Renal cortical epithelial cell (primary cell): ENCODE results near the gene RNF112. TPM values are rescaled to one million over a fixed set of nuclear protein-coding genes. Genes with fewer than 3 reads are reported as not detected.

Experiments
- DNase-seq: peaks from one replicate; pipeline ENCODE4 v3.0.0-alpha.2; 2011; ENCODE audit warnings: low read depth
- total RNA-seq: library from RNA; depleted of rRNA; stranded (reverse); fragments of >200 nt; gene quantifications from 2 replicates; pipeline ENCODE4 v1.2.3, GENCODE V29; 2014

The RNF112 gene
- not detected in 2 replicates for total RNA-seq

DNA sequence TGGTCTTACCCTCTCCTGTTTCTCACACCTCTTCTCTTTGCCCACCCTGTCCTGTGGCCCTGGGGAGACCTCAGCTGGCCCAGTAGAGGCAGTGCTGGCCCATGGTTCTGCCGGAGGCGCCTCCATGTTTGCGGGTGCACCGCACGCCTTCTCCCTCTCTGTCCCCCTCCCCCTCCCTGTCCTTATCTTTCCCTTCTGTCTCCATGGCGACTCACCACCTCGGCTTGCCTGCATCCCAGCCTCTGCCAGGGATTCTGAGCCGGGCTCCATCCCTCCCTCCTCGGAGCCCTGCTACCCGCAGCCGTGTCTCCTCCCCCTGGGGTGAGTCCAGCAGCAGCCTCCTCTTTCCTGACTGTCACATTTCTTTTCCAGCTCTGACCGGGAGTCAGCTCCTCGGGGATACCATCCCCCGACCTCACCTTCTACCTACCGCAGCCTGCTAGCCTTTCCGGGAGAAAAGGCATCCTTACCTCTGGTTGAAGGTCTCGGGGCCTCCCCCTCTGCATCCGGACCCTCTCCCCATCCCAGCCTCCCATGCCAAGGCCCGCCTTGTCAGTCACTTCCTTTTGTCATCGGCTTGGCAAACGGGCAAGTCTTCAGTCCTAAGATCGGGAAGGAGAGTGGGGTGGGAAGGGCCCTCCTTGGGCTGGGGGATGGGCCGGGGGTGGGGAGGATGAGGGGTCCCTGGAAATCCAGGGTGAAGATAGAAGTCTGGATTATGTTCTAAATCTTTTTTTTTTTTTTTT is at the start of gene RNF112:
TSS of gene RNF112 (plus strand) at position 358 of the 746 bp plus-strand sequence. CDS start at position 535, 177 bp downstream.
- DNase-seq, result no peak

DNA sequence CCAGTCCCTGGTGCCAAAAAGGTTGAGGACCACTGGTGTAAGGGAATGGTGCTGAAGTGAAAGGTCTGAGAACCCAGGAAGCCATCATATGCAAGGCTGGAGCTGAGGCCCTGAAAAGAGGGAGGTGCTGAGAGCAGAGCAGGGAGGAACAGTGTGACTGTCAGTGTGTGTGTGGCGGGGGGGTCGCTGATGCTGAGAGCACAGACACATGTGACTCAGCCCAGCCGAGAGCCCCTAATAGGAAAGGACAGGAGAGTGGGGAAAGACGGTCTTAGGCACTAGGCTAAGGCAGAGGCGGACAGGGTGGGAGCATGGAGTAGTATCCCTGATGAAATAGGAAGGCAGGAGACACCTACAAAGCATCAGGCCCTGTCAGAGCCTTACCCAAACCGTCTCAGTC is 49.7 kb upstream of the RNF112 start:
- DNase-seq, result no peak

- no peak for DNase-seq
Observed at GRCh38 chr17:19361944-19362276, 49.1 kb upstream of the RNF112 start.

- DNase-seq, result peak; percentile 76
Observed at GRCh38 chr17:19362277-19363113, 48.5 kb upstream of the RNF112 start, which contains the start of gene B9D1. Gene B9D1 (minus strand): TSS chr17:19362723. CDS start chr17:19362569, 154 bp downstream.

- no peak for DNase-seq
Observed at GRCh38 chr17:19363114-19363438, 48.0 kb upstream of the RNF112 start.

DNA sequence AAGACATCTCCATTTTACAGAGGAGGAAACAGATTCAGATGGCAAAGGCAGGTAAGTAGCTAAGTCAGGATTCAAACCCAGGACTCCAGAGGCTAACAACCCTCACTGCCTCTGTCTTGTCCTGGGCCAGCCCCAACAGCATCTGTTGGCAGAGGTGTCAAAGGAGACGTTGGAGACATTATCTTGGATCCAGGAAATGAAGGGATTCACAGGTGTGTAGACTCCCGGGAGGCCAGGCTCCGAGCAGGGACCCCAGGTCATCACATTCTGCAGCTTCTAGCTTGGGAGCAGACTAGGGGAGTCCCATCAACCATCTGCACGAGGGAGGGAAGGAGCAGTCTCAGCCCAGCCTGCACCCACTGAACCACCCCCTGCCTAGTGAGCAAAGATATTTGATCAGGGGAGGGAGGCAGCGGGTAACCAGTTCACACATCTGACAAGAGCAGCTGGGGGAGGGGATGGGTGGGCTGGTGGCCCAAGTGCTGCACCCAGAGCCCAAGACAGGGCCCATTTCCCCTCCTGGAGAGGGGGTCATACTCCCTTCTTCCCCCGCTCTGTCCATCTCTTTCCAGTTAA is 47.5 kb upstream of the RNF112 start:
- no peak for DNase-seq

- DNase-seq, result peak; percentile 59
Observed at GRCh38 chr17:19364699-19365498, 46.1 kb upstream of the RNF112 start.

GRCh38 chr17:19365499-19365817 is 45.6 kb upstream of the RNF112 start:
- DNase-seq, result no peak

DNA sequence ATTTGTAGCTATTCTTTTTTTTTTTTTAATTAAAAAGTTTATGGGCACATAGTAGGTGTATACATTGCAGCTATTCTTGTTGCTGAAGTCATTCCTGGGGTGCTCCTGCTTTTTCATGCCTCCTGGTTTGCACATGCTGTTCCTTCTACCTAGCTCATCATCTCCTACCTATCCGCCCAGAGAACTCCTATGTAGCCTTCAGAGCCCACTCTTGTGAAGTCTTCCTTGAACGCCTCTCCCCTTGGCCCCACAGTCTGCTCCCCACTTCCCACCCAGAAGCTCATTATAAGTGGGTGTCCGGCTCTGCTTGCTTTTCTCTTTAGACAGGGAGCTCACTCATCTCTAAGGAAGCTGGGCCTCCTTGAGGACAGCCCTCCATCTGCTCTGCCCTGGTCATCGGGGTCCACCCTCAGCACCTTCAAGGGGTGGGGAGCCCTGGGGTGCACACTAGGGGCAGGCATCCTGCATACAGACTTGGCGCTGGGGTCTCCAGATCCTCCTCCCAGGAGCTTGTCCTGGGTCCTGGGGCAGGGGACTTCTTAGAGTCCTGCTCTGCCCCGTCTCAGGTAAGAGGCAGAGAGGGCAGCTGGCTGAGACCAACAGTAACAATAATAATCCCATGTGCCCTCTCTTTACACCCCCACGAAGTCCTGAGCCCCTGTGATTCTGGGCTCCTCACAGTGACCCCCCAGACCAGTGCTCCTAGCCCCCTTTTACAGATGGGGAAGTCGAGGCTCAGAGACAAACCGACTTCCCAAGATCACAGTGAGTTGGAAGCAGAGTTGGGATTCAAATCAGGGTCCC is 45.0 kb upstream of the RNF112 start:
- DNase-seq, result no peak

- no peak for DNase-seq
Observed at GRCh38 chr17:19366637-19366972, 44.4 kb upstream of the RNF112 start.

DNA sequence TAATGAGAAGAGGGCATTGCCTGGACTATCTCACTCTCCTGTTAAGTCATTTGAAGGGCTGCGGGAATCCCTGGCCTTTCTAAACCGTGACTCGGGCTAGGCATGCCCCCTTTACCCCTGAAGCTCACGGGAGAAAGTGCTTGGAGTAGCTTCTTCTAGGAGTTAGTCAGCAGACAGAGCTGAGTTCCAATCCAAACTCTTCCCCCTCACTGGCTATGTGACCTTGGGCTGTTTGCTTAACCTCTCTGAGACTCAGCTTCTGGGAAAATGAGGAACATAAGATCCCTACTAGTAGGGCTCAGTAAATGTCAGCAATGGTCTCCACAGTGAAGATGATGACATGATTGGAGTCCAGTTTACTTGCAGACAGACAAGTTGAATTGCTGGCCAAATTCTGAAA is 42.8 kb upstream of the RNF112 start:
- DNase-seq, result no peak

- DNase-seq, result no peak
Observed at GRCh38 chr17:19369107-19369778, 41.8 kb upstream of the RNF112 start.

GRCh38 chr17:19369846-19370492 is 41.1 kb upstream of the RNF112 start:
- DNase-seq, result no peak

DNA sequence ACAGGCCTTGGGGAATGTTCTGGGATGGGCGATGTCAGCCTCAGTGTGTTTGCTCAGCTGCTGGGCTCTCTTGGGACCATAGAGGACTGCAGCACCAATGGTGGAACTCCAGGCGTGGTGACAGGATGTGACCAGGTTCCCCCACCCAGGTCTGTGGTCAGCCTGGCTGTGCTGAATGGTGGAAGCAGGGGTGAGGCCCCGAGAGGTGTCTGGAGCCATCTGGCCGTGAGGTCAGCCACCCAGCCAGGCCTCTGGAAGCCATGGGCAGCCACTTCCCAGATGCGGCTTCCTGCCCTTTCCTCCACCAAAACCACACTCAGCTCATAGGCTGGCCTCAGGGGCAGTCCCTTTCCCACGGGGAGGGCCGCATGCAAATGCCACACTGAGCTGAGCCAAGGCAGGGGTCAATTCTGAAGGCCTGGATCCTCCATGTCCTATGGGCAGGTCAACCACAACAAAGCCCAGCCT is 40.5 kb upstream of the RNF112 start:
- no peak for DNase-seq

- no peak for DNase-seq
Observed at GRCh38 chr17:19371259-19372010, 39.6 kb upstream of the RNF112 start.

DNA sequence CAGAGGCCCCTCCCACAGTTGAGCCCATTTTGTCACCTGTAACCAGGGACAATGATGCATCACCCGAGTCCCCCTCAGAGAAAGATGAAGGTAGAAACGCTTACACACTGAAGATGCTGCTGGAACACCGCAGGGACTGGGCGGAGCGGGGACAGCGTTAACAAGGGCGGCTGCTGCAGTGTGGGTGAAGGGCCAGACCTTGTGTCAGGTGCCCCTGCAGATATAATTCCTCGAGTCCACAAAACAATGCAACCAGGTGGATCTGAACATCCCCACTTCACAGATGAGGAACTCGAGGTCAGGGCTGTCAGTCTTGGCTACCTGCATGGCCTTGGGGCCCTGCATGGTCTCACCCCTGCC is 39.0 kb upstream of the RNF112 start:
- no peak for DNase-seq

DNA sequence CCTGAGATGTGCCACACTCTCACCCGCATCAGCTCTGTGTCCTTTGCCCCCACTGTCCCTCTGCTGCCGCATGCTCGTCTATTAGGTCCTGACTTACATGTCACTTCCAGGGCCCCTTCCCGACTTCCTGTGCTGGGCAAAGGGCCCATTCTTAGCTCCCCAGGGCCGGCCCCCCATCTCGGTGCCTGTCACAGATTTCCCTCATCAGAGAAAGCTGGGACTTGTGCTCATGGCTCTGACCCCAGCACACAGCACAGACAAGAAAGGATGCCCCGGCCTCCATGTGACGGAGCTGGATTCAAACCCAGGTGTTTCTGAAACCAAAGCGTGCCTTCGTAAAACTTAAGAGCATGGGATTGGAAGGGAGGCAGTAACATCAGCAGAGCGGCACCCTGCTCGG is 38.6 kb upstream of the RNF112 start:
- DNase-seq, result no peak

DNA sequence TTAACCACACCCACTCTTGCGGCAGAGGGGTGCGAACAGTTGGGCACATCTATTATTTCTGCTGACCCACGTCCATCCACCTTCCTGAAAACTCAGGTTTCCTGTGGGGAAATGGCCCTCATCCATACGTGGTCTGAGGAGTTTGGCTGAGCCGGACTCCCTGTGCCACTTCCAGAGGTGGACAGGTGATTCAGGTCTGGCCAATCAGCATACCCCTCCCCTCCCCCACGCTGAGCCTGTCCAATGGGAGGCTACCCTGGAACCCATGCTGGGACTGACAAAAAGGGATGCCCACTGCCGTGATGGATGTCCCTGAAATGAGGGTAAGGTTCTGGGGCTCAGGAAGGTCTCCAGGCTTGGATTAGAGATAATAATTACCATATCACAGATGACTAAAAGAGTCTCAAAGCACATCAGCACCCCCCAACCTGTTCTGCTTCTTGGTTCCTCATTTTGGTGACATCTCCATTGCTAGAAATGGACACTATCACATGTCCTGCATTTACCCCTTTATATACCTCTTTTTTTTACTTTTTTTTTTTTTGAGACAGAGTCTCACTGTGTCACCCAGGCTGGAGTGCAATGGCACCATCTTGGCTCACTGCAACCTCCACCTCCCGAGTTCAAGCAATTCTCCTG is 38.0 kb upstream of the RNF112 start:
- no peak for DNase-seq

GRCh38 chr17:19374136-19374535 is 36.9 kb upstream of the RNF112 start:
- DNase-seq, result no peak
